Ramos (cell line): ENCODE measurements around the gene SLC6A6.

Experiments
- in situ Hi-C: fragments of 300-500 bp; cut with MboI; formaldehyde crosslinking; loops from one replicate; pipeline ENCODE4 v1.14.3; 2022; ENCODE audit warnings: low sequenced_read_pairs; ENCODE audit not compliant: unreplicated experiment

Gene SLC6A6

DNA sequence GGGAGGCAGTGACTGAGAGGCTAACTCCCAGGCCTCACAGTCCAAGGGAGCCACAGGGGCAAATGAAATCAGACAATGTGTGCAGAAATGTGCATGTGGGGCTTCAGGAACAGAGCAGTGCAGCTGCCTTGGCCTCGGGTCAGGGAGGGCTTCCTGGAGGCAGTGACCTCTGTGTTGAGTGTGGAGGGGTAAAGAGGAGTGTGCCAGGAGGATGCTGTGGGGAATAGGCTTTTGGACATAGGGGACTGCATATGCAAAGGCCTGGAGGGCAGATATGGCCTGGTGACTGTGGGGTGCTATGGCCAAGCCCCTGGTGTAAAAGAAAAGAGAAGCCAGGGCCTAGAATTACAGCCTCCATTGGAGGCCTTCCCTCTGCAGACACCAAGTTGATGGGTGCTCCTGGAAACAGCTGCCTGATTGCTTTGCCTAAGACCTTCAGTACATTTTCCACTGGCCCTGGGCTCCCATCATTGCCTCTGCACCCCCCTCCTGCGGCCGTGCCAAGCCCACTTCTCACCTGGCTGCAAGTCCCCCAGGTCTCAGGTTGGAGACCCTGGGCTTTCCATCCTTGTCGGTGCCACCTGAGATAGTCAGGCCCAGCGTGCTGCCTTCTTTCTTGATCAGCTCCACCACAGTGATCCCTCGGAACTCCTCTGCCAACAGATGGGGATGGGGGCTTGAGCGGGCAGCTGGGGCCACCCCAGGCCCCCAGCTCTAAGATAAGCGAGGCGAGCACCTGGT lies 122.7 kb downstream of the SLC6A6 start:
- in situ Hi-C loops = no loop called here

DNA sequence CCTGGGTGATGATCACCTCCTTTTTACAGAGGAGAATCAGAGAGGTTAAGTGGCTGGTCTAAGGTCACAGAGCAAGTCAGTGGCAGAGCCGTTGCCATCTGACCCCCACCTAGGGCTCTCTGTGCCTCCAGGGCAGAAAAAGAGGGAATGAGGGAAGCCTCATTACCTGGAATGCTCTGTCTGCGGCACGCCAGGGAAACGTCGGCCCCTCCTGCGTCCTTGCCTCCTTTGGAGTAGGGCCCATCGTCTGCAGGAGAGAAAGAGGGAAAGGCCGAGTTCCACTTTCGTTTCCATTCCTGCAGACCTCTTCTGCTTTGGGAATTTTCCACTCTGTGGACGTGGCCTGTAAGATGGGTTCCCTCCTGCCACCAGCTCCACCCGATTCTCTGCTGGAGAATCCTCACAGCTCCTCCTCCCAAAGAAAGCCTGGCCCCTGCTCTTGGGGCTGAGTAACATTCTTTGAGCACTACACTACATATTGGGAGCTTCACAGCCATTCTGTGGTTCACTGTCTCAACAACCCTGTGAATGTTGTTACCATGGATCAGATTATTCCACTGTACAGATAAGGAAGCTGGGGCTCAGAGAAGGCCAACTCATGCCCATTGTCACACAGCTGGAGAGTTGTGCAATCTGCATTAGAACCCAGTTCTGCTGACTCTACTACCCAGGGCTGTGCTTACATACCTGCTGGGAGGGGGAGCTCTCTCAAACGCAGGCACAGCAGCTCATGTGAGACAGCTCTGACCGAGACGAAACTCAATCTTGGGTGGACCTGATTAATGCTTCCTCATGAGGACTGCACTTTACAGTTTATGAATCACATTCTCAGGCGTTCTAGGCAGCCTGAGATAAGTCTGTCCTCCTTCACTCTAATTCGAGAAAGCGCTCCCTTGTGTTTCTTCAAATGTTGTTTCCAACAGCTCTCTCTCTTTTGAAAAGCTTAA lies 123.6 kb downstream of the SLC6A6 start:
- in situ Hi-C loops = no loop called here

DNA sequence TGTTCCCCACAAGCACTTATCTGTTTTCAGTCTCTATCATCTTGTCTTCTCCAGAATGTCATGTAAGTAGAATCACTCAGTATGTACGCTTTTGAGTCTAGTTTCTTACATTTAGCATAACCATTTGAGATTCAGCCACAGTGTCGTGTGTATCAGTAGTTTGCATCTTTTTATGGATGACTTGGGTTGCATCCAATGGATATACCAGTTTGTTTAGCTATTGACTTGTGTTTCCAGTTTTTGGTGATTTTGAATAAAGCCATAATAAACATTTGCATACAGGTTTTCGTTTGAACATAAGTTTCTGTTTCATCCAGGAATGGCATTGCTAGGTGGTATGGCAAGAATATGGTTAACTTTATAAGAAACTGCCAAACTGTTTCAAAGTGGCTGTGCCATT lies 125.7 kb downstream of the SLC6A6 start:
- in situ Hi-C loops = no loop called here

DNA sequence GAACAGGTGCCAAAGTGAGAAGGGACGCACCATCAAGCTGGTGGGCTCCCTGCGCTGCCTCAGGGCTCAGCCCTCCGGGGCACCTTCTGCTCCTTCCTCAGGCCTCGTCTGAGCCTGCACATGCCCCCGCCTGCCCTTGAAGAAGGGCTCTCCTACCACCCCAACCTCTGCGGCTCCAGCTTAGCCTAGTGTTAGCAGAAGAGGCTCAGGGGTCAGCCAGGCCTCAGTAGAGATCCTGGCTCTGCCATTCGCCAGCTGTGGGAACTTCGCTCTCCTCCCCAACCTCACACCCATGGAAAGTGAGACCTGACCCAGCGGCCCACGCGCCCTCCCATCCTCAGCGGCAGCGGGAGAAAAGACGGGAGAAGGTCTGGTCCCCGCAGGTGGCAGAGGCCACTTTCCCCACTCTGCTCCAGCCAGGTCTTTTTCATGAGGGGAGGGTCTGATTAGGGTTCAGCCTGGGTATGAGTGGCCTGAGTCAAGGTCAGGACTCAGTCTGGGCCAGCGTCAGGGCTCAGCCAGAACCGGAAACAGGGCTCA lies 129.5 kb downstream of the SLC6A6 start:
- in situ Hi-C loops = no loop called here

DNA sequence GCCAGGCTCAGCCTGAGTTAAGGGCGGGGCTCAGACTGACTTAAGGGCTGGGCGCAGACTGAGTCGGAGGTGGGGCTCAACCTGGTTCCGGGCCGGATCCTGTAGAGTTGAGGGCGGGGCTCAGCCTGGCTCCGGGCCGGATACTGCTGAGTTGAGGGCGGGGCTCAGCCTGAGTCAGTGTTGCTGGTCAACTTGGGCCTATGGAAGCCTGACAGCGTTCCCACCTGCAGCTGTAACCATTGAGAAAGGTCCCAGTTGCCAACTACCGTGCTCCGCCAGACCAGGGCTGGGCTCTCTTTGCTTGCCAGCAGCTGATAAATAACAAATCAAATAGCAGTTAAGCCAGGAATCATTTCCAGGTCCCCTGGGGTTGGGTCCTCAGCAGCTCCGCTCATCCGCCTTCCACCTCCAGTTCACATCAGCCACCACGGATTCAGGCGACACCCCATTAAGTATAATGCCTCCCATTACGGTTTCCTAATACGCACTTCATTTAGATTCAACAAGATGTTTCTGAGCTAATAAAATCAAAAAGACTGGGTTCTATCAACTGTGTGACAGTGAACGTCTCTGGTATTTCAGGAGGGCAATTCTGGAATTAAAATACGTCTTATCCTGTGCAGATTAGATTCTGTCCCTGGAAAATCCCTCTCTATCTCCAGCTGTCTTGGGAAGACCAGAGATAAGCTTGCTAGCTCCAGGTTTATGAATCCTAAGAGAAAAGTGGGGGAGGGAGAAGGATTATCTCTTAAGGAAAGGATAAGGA lies 130.5 kb downstream of the SLC6A6 start:
- in situ Hi-C loops = no loop called here

DNA sequence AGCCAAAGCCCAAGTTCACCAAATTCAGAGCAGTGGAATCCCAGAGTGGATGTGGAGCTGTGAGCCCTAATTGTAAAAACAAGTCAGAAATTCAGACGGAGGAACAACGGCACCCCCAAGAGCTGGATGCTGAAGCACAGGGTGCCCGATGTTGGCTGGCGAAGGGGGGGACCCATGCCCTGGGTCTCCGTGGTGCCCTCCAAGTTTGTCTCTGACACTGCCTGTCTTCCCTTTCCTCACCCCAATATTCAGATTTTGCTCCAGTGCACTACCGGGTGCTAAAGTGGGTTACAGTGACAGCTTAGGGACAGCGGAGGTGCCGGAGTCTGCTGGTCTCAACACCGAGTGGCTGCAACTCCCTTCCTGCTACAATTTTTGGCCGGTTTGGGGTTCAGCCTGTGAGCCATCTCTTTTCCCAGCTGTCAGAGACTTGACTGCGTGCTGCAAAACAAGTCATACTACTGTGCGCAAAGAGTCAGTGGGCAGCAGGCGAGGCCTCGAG lies 131.1 kb downstream of the SLC6A6 start:
- in situ Hi-C loops = no loop called here

DNA sequence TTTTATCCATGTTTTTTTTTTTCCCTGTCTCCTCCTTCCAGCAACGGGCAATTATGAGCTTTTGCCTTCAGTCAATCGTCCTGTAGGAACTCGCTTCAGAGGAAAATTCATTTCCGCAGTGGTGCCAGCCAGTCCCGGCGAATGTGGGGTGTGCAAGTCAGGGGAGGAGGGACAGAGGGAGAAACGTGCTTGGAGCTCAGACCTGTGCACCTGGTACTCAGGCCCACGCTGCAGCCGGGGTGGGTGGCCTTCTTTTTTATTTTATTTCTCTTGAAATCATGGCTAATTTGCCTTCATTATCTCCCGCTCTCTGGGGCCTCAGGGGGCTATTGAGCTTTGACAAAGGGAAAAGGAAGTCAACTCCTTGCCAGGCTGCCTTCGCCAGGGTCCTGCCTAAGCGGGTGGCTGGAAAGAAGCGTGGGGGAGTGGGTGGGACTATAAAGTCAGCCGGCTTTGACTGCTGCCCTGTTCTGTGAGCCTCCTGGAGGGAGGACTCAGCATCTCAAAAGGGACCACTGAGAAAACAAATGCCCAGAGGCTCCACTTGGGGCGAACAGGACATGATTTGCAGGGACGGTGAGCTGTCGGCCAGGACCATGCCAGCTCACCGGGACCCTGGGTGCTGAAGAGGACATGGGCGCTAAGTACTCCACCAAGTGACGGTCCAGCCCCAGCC lies 132.2 kb downstream of the SLC6A6 start:
- in situ Hi-C loops = no loop called here

DNA sequence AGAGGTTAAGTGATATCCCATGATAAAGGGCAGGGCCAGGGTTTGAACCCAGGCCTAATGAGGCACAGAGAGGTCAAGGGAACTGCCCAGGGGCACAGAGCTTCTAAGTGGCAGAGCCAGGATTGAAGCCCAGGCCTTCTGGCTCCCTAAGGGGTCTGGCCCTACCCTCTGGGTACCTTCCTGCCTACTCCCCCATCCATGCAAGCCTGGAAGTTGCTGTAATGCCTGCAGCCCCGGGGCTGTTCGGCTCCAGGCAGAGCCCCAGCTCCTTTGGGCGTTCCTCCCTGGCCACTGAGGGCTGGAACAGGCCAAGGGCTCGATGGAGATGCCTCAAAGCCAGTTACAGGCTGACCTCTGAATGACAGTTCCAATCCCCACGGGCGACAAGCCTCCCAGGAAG lies 133.2 kb downstream of the SLC6A6 start:
- in situ Hi-C loops = no loop called here

DNA sequence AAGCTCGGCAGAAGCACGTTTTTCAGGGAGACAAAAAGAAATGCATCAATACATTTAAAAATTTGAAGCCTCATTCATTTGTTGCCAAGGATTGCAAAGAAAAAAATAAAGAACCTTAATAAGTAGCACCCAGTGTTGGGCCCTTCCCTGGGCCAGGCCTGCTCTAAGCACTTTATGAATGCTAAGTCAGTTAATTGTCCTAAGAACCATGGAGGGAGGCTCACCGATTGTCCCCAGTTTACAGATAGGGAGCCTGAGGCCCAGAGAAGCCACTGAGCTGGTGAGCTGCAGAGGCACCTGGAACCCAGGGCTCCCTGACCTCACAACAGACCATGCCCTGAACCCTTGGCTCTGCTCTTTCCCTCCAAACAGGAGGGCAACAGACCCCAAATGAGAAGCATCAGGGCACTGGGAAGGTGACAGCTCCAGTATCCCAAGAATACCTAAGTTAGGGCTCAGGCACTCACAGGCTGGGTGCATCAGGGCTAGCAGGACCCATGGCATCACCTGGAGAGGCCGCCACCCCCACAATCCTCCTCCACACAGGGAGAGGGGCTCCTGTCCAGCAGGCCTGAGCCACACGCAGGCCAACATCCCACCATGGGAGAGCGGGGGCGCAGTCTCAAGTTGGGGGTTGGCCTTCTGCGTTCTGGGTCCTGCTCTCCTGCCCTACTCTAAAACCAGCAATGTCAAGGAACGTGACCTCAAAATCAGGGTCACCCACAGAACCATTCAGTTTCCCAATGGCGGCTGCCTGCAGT lies 133.8 kb downstream of the SLC6A6 start:
- in situ Hi-C loops = no loop called here

DNA sequence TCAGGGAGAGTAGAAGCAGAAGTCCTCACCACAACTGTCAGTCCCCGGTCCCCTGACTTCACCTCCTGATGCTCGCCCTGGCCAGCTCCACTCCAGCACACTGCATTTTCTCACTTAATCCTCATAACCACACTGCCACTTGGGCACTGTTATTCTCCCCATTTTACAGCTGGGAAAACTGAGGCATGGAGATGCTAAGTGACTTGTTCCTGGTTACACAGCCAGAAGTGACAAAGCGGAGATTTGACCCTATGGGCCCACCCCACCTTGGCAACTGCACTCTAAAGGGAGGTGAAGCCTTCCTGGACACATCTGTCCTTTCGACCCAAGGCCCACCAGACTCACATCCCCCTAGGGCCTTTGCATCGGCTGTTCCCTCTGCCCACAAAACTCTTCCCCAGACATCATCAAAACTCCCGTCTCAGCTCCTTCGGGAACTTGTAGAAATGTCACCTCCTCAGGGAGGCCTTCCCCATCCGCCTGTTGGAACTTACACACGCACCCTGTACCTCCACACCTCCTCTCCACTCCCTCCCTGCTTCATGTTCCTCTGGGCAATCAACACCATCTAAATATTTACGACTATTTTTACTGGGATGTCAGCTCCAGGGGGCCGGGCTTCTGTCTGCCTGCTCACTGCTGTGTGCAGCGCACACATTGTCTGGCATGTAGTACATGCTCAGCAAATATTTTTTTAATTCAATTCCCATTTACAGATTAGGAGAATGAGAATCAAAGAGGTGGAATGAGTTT lies 134.6 kb downstream of the SLC6A6 start:
- in situ Hi-C loops = no loop called here

DNA sequence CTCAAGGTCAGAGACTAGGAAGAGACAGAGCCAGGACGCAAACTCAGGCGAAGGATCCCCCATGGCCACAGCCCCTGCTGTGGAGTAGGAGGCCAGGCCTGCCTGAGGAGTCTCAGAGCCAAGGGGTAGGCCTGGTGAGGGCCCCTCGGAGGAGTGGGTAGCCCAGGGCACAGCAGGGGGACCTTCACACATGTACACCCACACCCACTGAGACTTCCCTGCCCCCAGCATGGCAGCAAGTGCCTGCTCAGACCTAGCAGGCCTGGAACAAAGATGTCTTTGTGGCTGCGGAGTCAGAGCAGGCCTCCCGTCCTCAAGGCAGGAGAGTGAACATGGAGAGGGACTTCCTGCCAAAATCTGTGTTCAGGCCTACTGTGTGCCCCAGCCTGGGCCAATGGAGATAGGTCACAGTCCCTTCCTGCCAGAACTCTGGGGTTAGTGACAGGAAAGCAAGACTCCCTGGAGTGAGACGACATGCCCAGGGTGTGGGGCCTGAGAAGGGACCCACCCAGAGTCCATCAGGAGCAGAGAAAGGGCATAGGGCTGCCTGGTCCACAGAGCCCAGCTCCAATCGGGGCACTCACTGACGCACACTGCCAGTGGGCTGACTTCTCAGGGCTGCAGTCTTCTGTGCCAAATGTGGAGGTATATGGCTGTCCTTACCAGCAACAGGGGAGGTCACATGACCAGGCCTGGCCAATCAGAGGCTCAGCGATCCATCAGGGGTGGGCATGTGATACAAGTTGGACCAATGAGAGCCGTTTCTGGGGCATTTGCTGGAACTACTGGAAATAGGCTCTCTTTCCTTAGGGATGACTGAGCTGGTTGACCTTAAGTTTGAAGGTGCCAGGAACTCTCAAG lies 135.4 kb downstream of the SLC6A6 start:
- in situ Hi-C loops = no loop called here

DNA sequence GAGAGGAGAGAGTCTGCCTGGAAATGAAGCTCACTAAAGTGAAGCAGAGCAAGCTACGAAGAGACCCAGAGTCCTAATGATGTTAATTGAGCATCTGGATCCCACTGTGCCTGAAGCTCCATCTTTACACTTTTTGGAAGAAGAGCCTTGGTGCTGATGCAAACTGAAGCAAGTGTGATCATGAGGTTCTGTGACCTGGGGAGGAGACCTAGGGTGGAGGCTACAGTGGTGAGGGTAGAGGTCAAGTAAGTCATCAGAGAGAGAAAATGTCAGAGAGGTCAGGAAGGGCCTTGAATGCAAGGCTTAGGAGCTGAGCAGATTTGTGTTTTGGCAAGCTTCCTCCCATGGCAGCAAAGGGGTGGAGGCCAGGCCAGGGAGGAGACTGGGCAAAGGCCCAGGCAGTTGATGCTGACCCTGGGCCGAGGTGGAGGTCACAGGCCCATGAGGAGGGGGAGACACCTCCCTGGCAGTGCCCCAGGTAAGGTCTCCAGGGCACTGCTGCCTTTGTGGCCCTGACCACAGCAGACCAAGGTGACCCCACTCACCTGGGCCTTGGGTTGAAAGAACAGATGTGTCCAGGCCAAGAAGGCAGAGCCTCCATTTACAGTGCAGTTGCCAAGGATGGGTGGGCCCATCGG lies 136.2 kb downstream of the SLC6A6 start:
- in situ Hi-C loops = no loop called here
